HG03354 (cell line): ENCODE data around the gene IFIT1B.
"Not testable (repeated sequence)": the region's sequence is repeated elsewhere in the genome, so short reads cannot be mapped to it uniquely, and the experiment has no call there.

Experiments used
- ATAC-seq: cut with Tn5 transposase; IDR thresholded peaks from one replicate; pipeline ENCODE4 v1.9.1; 2021; ENCODE audit warnings: mild to moderate bottlenecking; ENCODE audit not compliant: unreplicated experiment, poor library complexity, severe bottlenecking

Gene IFIT1B

DNA sequence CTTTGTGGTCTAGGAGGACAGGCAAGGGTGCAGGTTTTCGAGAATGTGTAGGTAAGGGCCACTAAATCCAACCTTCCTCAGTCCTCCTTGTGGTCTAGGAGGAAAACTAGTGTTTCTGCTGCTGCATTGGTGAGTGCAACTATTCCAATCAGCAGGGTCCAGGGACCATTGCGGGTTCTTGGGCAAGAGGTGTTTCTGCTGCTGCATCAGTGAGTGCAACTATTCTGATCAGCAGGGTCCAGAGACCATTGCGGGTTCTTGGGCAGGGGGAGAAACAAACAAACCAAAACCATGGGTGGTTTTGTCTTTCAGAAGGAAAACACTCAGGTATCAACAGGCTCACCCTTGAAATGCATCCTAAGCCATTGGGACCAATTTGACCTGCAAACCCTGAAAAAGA, 29.9 kb downstream of the IFIT1B start:
- ATAC-seq = not testable (repeated sequence)

GRCh38 chr10:89409282-89409681, 31.4 kb downstream of the IFIT1B start:
- ATAC-seq = not testable (repeated sequence)

DNA sequence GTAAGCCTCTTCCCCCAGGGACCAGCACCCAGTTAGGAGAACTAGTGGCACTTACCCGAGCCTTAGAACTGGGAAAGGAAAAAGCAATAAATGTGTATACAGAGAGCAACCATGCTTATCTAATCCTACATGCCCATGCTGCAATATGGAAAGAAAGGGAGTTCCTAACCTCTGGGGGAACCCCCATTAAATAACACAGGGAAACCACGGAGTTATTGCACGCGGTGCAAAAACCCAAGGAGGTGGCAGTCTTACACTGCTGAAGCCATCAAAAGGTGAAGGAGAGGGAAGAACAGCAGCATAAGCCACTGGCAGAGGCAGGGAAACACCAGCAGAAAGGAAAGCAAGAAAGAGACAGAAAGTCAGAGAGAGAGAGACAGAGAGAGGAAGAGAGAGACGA, 32.7 kb downstream of the IFIT1B start:
- not testable (repeated sequence) for ATAC-seq

DNA sequence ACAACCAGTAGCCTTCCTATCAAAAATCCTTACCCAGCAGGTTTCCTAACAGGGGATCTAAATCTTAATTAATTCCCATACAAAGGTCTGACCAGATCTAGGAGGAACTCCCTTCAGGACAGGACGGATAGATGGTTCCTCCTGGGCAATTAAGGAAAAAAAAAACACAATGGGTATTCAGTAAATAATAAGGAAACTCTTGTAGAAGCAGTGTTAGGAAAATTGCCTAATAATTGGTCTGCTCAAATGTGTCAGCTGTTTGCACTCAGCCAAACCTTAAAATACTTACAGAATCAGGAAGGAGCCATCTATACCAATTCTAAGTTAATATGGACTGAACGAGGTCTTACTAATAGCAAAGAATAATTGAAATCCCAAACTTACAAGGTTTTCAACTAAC, 33.3 kb downstream of the IFIT1B start:
- not testable (repeated sequence) for ATAC-seq

DNA sequence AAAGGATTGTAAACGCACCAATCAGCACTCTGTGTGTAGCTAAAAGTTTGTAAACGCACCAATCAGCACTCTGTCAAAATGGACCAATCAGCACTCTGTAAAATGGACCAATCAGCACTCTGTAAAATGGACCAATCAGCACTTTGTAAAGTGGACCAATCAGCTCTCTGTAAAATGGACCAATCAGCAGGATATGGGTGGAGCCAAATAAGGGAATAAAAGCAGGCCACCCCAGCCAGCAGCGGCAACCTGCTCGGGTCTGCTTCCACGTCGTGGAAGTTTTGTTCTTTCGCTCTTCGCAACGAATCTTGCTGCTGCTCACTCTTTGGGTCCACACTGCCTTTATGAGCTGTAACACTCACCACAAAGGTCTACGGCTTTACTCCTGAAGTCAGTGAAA, 34.4 kb downstream of the IFIT1B start:
- not testable (repeated sequence) for ATAC-seq

DNA sequence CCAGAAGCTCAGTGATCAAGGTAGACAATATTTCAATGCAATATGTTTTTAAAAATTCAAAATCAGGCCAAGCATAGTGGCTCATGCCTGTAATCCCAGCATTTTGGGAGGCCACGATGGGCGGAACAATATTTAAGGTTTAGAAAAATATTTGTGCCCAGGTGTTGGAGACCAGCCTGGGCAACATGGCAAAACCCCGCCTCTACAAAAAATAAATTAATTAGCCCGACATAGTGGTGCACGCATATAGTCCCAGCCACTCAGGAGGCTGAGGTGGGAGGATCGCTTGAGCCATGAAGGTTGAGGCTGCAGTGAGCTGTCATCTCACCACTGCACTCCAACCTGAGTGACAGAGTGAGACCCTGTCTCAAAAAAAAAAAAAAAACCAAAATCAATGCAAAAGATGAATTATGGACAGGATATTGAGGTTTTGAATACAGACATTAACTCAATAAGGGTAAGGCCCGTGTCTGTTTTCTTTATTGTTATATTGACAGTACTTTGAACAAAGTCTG, 35.6 kb downstream of the IFIT1B start:
- no peak for ATAC-seq

GRCh38 chr10:89414146-89414878, 36.5 kb downstream of the IFIT1B start, which contains the start of gene IFIT5:
TSS of gene IFIT5 (plus strand) at chr10:89414568. CDS start at chr10:89414799, 231 bp downstream.
- peak; percentile 88 for ATAC-seq

GRCh38 chr10:89414879-89415821, 37.3 kb downstream of the IFIT1B start:
- ATAC-seq = peak; percentile 31

GRCh38 chr10:89416465-89416864, 38.6 kb downstream of the IFIT1B start:
- ATAC-seq = no peak

DNA sequence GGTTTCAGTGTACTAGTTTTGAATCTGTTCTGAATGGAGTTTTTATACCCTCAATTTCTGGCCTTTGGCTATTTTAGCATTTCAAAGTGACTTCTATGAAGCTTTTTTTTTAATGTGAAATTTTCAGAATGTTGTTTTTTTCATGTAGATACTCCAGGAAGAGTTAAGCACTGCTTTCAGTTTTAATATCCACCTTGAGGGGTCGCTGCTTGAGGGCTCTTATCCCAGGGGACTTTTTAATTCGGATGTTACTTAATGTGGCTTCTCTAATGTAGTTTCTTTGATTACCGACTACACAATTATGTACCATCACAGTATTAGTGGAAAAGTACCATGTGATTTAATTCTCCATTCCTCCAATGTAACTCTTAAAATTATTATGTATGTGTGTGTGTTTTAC, 41.7 kb downstream of the IFIT1B start:
- no peak for ATAC-seq

GRCh38 chr10:89421018-89421476, 43.2 kb downstream of the IFIT1B start:
- ATAC-seq = no peak

GRCh38 chr10:89425000-89425399, 47.1 kb downstream of the IFIT1B start:
- ATAC-seq = no peak

DNA sequence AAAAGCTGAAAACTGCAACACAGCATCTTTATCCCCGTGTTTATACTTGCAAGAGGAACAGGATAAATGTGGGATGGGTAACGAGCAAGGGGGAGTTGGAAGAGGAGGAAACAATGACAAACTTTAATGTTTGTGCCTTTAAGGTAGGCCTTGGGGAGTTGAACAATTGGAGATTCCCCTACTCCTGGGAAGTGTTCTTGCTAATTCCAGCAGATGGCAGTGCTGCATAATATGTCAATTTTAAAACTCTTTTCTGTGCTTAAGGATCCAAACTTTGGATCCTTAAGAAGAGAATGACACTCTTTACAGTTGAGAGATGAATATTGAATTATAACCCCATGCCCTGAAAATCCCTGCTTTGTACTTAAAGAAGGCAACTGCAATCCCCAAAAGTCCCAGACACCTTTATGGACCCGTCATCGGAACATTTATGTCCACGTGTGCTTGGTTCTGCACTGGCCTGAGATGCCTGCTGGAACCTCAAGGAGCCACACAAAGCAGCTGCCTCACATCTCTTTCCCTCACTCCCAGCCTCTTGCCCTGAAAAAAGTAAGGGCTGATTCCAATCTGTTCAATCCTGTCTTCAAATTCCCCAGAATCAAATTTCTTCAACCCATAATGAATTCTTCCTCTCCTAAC, 48.5 kb downstream of the IFIT1B start:
- peak; percentile 60 for ATAC-seq

DNA sequence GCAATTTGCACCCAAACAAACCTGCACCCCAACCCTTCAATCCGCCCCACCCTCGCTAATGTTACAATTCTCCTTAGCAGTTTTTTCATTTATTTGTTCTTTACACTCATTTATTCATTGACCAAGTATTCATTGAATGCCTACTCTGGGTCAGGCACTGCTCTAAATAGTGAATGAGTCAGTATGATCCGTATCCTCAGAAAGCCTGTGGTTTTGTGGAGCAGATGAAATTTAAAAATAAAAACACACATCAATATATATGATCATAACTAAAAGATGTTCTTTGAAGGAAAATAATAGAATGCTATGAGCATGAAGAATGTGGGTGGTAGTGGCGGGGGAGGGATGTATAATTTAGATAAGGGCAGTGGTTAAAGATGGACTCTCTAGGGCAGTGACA, 49.8 kb downstream of the IFIT1B start:
- no peak for ATAC-seq

DNA sequence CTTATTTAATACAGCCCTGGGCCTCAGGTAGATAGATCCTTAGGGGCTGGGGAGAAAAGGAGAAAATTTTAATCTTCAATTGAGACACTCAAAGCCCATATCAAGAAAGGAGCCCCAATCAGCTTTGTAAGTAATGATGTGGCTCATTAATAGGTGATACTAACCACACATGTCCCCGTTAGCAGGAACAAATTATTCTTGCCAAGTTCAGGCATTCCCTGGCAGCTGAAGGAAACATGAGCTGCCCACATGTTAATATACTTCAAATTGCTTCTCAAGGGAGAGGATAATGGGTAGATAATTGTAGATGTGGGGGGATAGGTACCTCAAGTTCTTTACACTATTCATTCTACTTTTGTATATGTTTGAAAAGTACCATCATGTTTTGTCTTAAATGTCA, 51.0 kb downstream of the IFIT1B start:
- ATAC-seq = no peak

GRCh38 chr10:89431977-89432376, 54.1 kb downstream of the IFIT1B start:
- no peak for ATAC-seq
